Activated CD8-positive, alpha-beta memory T cell treated with anti-CD3 and anti-CD28 coated beads, Interleukin-2, amount 50 U/mL, for 48 hours (primary cell): ENCODE measurements around the gene NDUFV2.
"Not testable (repeated sequence)": the region's sequence is repeated elsewhere in the genome, so short reads cannot be mapped to it uniquely, and the experiment has no call there.

Experiments used
- DNase-seq: peaks from one replicate; pipeline ENCODE4 v3.0.0-alpha.2; 2020

NDUFV2 gene

DNA sequence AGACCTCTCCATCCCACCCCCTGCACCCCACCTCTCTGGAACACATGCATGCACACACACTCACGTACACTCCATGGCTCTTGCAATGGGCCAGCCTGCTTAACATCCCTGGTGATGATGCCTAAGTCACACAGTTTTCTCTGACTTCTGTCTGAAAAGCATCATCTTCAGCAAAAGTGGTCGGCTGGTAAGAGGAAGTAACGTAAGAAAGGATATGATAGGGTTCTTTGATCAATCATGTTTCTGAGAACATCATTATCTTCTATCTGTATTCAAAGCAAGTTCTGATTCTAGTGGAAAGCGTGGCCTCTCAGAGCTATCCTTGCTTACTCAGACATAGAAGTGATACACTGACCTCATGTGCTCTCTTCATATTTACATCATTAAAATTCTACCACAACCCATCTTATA lies 11.4 kb upstream of the NDUFV2 start:
- DNase-seq: peak; percentile 78

DNA sequence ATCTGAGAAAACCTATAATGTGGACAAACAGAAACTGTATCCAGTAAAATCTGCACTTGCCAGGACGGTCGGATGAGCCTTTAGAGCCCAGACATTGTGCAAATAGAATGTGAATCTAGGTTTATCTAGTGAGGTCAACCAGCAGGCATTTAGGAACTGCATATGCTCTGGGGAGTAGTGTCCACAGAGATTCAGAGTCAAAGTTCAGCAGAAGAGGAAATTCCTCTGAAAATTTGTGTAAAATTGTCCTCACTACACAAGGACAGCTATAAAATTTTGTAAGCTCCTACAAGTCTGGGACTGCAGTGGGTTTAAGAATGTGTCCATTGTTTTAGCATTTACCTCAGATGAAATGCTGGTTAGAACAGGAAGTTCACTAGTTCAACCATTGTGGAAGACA lies 9.8 kb upstream of the NDUFV2 start:
- DNase-seq: no peak

DNA sequence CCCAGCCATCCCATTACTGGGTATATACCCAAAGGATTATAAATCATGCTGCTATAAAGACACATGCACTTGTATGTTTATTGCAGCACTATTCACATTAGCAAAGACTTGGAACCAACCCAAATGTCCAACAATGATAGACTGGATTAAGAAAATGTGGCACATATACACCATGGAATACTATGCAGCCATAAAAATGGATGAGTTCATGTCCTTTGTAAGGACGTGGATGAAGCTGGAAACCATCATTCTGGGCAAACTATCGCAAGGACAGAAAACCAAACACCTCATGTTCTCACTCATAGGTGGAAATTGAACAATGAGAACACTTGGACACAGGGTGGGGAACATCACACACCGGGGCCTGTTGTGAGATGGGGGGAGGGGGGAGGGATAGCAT lies 9.4 kb upstream of the NDUFV2 start:
- not testable (repeated sequence) for DNase-seq

DNA sequence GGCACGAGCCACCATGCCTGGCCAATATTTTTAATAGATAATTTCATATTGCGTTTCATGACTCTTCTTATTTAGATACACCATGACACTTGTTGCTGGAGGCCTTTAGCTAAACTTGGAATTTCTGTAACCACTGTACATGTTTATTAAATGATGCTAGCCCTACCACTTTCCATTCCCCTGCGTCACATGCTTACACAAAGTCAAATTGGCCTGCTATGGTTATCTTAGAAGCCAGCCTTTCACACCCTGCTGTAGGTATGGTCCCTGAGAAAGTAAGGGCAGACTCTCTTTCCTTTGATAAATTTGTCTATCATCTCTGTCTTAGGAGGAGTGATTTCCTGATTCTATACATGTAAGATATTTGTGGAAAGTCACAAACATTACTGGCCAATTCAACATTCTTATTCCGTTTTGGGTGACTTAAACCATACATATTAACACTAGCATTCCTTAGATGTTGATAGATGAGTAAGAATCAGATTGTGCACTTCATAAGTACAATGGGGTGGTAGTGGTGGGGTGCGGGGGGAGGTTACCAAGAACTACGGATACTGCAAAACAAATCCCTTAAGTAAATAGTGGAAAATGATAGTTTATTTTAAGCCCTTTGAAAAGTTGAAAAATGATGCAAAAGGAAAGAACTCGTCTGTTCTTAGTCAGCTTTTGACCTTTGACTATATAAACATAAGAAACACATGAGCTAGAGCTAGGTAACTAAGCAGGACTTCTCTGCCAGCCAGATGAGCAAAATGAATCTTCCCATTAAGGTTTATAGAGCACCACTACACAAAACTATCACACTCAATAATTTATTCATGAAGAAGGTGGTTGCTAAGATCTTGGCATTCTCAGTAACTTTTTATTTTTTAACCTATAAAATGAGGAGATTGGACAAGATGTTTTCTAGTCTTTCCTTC lies 7.9 kb upstream of the NDUFV2 start:
- DNase-seq: no peak

DNA sequence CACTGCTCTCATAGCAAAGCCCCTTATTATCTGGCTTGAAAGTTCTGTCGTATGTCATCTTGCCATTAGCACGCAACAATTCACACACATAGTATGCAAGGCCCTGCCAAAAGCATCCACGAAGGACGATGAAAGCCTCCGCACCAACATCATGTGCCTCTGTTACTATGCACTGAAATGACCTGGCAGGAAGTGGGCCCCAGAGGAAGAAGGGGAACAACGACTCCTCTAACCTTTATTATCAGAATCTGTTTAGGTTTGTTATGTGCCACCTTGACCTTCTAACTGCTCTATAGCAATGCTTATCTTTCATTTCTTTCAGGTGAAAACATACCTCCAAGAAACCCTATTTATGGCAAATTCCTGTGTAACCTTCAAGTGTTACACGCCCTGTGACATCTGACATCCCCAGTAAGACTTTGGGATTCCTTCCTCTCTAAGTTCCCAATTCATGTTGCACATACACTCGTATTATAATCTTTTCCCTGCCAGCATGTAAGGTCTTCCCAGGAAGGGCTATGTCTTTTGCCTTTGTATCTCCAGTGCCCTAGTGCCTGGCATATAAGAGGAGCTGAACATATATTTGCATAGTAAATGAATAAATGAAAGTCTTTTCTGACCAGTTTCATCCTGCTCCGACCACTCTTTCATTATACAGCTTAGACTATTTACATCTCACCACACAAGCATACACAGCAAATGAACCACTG lies 7.0 kb upstream of the NDUFV2 start:
- peak; percentile 75 for DNase-seq

DNA sequence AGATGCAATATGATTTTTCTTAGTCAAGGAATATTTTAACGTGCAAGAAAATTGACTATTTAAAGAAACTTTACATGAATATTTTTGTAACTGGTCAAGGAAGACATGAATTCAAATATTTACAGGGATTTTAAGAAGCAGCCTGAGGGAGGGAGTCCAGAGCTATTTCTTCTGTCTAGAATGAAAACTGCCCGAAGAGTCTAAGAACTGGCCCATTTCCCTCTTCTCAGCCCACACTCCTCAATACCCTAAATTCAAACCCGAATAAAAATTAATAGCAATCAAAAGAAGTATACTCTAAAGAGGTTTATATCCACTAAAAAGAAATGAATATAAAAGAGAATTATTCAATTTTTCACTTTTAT lies 6.5 kb upstream of the NDUFV2 start:
- no peak for DNase-seq

DNA sequence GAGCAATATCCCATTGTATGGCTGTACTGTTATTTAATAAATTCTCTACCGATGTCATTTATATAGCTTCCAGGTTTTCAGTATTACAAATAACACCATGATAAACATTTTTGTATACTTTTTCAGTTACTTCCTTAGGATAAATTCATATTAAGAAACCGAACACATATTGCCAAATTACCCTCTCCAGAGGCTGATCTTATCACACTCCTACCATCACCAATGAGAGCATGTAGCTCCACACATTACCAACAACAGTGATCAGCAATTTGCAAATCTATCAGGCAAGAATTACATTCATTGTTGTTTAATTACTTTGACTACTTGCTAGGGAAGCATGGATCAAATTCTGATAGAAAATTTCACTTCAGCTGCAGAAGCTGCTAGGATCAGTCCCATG lies 5.8 kb upstream of the NDUFV2 start:
- no peak for DNase-seq

DNA sequence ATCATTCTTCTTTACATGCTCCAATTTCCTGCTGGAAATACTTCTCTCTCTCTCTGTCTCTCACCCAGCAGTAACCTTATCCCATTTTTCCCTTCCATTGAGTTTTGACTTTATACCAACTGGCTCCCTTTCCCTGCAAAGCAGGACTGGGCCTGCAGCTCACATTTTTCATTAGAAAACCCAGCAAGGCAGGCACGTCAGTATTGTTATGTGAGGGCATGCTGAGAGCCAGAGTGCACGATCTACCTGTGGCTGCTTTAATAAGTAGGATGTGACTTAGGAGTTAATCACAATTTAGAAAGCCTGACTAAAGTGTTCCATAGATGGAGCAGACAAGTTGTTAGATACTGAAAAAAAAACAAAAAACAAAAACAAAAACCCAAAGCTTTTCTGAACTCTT lies 5.2 kb upstream of the NDUFV2 start:
- no peak for DNase-seq

DNA sequence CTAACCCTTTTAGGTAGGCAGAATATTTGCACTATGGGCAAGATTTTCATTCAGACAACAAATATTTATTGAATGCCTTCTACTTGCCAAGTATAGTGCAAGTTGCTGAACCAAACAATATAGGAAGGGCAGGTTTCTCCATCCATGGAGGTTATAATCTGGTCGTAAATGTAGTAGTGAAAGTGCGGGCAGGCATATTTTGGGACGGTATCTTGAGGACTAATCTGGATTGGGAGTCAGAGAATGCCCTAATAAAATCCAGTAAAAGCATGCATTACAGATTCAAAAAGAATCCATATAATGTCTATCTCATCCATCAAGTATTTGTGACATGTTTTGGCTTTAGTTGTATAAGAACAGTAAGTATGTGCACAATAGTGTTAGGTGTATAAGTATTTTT lies 1.7 kb upstream of the NDUFV2 start:
- no peak for DNase-seq

DNA sequence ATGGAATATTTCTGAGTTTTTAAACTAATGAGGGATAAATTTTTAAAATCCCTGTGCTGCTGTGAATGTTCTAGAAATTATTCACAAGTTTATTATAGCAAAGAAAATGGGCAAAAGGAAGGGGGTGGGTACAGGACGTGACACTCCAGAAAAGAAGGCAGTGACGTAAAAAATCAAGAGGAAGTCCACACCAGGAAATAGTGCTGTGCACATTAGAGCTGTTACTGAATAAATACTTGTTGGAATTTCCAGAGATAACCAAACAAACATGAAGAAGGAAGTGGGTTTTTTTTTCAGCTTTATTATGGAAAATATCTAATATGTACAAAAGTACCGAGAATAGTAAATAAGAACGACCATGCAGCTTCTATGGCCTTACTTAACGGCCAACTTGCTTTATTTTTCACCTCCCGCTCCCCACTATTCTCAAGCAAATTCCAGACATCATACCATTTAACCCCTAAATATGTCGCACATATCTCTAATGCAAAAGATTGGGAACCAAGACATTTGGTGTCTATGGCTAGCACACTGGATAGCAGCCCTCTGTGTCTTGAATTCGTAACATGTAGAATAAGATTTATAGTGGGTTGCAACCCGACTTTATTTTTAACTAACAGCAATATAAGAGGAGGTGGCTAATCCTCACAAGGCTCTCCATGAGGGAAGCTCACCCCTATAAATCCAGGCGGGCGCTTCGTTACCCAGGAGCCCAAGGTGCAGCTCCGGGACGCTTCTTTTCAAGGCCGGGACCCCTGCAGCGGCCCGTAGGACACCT lies 580 bp upstream of the NDUFV2 start:
- no peak for DNase-seq

DNA sequence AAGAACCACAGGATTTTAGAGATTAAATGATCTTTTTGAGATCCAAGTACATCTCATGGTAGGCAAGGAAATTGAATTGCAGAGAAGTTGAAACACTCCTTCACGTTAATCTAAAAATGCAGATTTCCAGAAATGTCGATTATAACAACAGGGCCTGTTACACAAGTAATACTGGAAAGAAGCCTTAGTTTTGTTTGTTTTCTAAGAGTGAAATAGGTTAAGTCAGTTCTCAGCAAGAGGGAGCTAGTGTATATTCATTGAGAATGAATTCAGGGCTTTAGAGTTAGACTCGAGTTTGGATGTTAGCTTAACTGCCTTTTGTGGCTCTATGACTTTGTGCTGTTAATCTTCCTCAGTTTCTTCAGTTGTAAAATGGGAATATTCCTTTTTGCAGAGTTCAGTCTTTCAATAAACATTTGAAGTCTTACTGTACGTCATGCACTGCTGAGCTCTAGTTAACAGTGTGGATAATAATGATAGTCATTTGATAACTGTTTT lies 926 bp downstream of the NDUFV2 start:
- no peak for DNase-seq

DNA sequence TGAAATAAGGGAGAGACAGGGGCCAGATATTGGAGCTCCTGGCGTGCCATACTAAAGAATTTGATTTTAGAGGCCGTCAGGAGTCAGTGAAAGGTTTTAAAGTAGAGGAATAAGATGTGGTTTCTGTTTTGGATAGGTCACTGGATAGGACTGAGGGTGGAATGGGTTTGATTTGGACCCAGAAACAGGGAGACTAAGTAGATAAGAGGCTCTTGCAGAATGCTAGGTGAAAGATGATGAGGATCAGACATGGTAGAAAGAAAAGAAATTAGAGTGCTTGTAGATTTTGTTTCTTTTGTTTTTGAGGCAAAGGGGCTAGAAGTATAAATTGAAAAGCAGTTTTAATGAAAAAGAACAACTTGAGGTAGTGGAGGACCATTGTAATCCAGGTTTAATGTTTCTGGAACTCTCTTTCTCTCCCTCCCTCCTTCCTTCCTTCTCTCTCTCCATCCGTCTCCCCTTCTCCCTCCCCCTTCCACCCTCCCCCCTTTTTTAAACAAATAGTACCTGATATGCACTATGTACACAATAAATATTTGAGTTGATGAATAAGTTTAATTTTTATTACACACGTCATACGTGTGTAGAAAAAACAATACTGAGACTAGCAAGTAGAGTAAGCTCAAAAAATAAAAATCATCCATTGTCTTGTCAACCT lies 1.9 kb downstream of the NDUFV2 start:
- no peak for DNase-seq

DNA sequence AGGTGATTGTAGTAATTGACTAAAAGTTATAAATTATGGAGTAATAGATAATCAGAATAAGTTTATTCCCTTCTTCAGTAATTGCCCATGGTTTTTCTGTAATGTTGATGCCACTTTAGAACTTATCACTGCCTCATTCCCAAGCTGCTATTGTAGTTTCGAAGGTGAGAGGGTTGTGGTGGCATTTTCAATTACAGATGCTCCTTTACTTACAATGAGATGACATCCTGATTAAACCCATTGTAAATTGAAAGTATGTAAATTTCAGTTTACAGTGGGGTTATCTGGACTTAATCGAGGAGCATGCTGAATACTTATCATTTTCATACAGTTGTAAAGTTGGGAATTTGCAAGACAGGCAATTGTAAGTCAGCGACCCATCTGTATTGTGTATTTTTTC lies 2.9 kb downstream of the NDUFV2 start:
- no peak for DNase-seq

DNA sequence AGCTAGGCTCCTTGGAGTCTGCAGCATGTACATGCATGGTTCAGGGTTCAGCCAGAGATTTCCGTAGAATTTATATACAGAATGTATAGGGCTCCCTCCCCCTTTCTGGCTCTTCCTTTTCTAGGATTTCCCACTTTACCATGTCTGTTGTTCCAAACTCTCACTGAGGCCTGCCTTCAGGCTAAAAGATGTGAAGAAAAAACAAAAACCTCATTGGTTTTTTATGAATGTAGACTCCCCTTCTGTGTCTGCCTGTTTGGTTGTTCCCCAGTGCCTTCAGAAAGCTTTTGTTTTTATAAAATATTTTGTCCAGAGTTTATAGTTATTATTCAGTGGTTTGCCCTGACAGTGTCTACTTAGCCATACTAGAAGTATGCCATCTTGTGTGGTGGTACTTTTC lies 3.6 kb downstream of the NDUFV2 start:
- DNase-seq: no peak

DNA sequence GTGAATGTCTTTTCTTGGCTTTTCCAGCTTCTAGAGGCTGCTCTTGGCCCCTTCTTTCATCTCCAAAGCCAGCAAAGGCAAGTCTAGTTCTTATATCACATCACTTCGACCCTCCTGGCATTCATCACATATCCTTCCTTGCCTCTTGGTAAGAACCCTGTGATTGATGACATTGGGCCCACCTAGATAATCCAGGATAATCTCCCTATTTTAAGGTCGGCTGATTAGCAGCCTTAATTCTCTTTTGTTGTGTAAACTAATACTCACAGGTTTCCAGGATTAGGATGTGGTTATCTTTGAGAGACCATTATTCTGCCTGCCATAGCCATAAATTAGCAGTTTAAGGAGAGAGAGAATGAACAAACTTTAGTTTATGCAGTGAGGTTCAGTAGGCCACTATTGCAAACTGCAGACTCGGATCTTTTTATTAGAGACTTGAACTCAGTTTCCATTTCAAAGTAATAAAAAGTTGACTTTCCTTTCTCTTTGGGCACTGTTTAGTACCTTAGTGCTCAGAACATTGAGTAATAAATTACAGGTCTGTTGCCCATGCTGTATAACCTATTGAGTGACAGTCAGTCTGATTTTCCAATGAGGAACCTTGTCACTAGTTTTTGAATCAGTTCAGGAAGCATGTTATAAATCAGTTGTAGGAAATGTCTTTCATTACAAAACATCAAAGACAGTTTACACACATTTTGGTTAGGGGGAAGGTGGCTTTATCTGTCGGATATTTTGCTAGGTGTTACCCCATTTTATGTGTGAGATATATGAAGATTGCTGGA lies 4.5 kb downstream of the NDUFV2 start:
- no peak for DNase-seq

DNA sequence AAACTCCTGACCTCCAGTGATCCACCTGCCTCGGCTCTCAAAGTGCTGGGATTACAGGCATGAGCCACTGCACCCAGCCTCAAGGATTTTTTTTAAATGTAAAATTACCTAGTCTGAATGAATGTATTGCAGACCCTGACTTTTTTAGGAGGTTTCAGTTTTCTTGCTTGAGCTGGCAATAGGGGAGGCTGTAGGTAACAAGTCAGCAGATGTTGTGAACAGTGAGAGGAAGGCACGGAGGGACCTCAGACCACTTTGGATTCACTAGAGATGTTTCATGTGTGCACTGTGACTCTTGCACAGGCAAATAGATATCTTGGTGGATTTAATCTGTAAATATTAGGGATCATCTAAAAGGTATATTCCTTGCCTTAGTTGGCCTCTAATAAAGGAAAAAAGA lies 6.4 kb downstream of the NDUFV2 start:
- no peak for DNase-seq

DNA sequence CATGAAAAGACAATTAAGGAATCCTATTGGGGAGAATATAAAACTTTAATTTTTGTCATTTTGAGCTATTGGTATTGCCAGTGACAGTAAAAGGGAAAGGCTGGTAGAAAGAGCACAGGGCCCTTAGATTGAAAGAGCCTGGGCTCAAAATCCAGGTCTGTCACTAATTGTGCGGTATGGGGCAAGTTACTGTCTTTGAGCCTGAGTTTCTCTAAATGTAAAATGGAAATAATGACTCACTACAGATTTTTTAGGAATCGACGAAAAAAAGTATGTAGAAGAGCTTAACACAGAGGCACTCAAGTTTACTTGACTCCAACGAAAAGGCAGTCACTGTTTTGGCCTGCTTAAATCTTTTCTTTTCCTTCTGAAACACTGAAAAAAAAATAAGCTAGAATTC lies 7.0 kb downstream of the NDUFV2 start:
- DNase-seq: no peak

DNA sequence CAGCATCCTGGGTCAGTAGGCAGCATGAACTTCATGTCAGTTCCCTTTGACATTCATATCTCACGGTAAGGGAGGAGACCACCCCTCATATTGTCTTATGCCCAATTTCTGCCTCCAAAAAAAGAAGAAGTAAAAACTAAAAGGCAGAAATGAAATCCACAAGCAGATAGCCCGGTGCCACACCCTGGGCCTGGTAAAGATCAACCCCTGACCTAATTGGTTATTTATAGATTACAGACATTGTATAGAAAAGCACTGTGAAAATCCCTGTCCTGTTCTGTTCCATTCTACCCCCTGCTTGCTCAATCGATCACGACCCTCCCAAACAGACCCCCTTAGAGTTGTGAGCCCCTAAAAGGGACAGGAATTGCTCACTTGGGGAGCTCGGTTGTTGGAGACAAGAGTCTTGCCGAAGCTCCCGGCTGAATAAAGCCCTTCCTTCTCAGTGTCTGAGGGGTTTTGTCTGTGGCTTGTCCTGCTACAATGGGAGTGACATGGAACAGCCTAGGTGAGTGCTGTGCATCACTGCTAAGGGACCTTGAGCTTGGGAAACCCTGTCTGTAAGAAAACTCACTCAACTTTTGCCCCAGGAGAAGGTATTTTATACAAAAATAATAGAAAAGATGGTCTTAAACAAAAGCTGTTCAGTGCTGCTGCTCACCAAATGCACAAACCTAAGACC lies 11.1 kb downstream of the NDUFV2 start:
- DNase-seq: no peak

DNA sequence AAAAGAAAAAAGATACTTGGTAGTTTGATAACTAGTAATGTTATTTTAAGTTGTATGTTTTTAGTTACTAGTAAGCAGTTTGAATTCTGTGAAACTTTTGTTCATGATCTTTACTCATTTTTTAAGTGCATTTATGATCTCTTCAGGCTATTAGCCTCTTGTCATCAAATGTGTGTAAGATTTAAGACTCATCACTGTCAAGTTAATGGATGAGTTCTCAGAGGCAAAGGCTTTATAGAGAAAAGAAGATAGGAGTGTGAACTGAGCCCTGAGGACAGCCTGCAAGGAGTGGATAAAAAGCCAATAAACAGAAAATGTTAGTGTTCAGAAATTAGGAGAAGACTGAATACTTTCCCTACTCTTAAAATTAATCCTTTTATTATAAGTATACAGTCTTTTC lies 13.5 kb downstream of the NDUFV2 start:
- DNase-seq: no peak

DNA sequence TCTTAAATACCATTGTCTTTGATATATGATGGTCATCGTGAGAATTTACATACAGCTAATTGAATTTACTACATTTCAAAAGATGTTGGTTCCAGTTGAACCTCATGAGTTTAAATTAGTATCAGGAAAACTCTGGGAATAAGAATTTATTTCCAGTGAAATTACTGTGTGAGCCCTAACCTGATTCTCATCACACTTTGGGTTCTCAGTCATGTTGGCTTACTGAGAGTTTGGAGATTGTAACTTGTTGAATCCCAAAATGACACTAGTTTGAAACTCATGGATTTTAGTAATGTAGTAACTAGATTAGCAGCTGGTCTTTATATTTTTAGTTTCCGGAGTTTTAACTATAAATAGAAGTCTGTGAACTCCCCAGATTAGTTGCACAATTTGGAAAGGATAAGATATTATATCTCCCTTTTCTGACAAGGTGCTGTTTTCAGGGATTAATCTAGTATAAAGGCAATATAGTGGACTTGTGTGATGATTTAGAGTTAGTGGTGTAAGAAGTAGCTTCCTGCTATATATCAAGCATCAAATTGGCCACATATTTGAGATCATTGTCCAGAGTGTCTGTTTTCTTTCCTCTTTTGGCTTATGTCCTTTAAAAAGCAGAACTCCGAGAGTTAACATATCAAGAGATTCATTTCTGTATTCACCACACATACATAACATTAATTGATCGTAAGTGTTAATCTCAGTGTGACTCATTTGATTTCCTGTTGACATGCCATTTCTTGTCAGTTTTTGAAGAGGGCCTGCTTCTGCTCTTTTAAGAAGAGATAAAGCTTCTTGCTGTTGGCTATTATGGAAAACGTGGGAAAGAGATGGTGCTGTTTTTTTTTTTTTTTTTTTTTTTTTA lies 15.7 kb downstream of the NDUFV2 start:
- DNase-seq: no peak

DNA sequence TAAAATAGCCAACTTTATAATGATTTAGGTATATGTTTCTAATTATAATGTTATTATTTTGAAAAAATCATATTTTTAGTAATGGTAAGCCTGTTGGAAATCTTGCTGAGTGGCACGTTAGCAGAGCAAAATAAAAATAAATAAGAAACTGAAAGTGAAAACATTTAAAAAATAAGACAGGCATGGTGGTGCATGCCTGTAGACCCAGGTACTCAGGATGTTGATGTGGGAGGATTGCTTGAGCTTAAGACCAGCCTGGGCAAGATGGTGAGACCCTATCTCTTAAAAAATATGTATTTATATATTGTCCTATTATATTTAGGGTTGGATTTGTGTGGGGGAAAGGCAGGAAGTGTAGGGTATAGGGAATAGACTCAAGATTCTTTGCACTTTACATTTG lies 18.3 kb downstream of the NDUFV2 start:
- no peak for DNase-seq
